ENCODE results near the gene DZIP1L.

- TF ChIP-seq, protein P1, sequence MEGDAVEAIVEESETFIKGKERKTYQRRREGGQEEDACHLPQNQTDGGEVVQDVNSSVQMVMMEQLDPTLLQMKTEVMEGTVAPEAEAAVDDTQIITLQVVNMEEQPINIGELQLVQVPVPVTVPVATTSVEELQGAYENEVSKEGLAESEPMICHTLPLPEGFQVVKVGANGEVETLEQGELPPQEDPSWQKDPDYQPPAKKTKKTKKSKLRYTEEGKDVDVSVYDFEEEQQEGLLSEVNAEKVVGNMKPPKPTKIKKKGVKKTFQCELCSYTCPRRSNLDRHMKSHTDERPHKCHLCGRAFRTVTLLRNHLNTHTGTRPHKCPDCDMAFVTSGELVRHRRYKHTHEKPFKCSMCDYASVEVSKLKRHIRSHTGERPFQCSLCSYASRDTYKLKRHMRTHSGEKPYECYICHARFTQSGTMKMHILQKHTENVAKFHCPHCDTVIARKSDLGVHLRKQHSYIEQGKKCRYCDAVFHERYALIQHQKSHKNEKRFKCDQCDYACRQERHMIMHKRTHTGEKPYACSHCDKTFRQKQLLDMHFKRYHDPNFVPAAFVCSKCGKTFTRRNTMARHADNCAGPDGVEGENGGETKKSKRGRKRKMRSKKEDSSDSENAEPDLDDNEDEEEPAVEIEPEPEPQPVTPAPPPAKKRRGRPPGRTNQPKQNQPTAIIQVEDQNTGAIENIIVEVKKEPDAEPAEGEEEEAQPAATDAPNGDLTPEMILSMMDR (conservative IDR thresholded peaks at IDR 0.05; ENCODE audit: low read depth, low read length): no peak
- no peak for TF ChIP-seq EZH2 (IDR thresholded peaks at IDR 0.05; ENCODE audit: low read length, unreplicated experiment)
Observed at GRCh38 chr3:138081371-138082084, 33.9 kb downstream of the DZIP1L start.

All from PC-3 (cell line).